Esophagus (tissue), 2 donors: ENCODE data around the gene SCGB1C1. TPM values are rescaled to one million over a fixed set of nuclear protein-coding genes. Genes with fewer than 3 reads are reported as not detected.

Experiments
- H3K27ac ChIP-seq, 2 donors: one replicate each; pipeline ENCODE4 v1.5.1; 2013; ENCODE audit warnings: low read depth in 2 of 2, mild to moderate bottlenecking in 2 of 2, inconsistent platforms in 1 of 2, low read length in 1 of 2, moderate library complexity in 1 of 2
- H3K27me3 ChIP-seq, 2 donors: one replicate each; pipeline ENCODE4 v1.6.1; 2013; ENCODE audit warnings: low read length in 2 of 2, control low read depth in 1 of 2, mild to moderate bottlenecking in 1 of 2; ENCODE audit not compliant: insufficient read depth in 2 of 2, control insufficient read depth in 1 of 2
- H3K36me3 ChIP-seq, 2 donors: one replicate each; pipeline ENCODE4 v1.6.1; 2013; ENCODE audit warnings: low read length in 1 of 2; ENCODE audit not compliant: control insufficient read depth in 2 of 2, insufficient read depth in 2 of 2
- H3K4me1 ChIP-seq, 2 donors: one replicate each; pipeline ENCODE4 v1.6.1; 2013; ENCODE audit warnings: low read length in 1 of 2; ENCODE audit not compliant: control insufficient read depth in 2 of 2, insufficient read depth in 2 of 2
- H3K4me3 ChIP-seq, 2 donors: one replicate each; pipeline ENCODE4 v1.5.1; 2013; ENCODE audit warnings: low read length in 2 of 2, mild to moderate bottlenecking in 2 of 2, low read depth in 1 of 2, moderate library complexity in 1 of 2
- H3K9me3 ChIP-seq, 2 donors: one replicate each; pipeline ENCODE4 v1.6.1; 2013; ENCODE audit warnings: mild to moderate bottlenecking in 2 of 2, low read depth in 1 of 2, low read length in 1 of 2, moderate library complexity in 1 of 2; ENCODE audit not compliant: control insufficient read depth in 2 of 2, insufficient read depth in 1 of 2
- WGBS, 2 donors: extraction: QIAGEN DNeasy Blood & Tissue Kit; methylation state at CpG; one replicate each; pipeline ENCODE4 v1.1.7; 2013; 5-methylcytosine and 5-hydroxymethylcytosine counted together
- polyA plus RNA-seq, 2 donors: library from polyadenylated mRNA; stranded (reverse); fragments of 200-250 nt; gene quantifications; one replicate each; pipeline ENCODE4 v1.2.3, GENCODE V29; 2013
- donor health status: healthy with polysubstance abuse.
- donor health status: Bipolar disorder and iron deficiency.

The SCGB1C1 gene
- polyA plus RNA-seq, 2 donors: not detected

DNA sequence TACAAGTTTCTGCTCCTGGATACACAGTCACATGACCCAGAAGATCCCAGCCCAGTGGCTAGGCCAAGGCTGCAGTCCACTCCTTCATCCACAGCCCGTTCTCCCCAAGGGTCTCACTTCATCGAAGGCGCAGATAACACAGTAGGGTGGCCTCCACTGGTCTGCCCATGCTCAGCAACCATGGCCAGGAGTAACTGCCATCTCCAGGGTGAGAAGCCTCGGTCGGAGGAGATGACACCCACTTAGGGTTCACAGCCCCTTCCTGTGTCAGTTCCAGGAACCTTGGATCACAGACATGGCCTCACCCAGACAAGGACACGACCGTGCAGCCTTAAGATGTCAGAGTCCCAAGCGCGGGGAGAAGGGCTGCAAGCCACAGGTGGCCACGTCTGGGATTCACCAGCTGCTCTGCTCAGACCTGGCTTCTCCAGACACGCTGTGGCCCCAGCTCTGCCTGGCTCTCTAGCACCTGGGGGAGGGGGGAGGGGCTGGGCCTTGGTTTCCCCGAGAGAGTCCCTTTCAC lies 11.8 kb downstream of the SCGB1C1 start:
- Histone ChIP-seq H3K4me1 (peaks cover 11 to 18% of the 10 kb centered on the region in 2 donors), H3K27ac (no peak overlapping the region), H3K36me3 (peaks cover 6 to 26% of the 10 kb centered on the region in 2 donors), H3K27me3 (no peaks in the 10 kb centered on the region), H3K9me3 (no peaks in the 10 kb centered on the region), H3K4me3 (no peak overlapping the region)
- 84 to 86% methylated on average over 12 of the region's 12 CpGs for WGBS, 2 donors

DNA sequence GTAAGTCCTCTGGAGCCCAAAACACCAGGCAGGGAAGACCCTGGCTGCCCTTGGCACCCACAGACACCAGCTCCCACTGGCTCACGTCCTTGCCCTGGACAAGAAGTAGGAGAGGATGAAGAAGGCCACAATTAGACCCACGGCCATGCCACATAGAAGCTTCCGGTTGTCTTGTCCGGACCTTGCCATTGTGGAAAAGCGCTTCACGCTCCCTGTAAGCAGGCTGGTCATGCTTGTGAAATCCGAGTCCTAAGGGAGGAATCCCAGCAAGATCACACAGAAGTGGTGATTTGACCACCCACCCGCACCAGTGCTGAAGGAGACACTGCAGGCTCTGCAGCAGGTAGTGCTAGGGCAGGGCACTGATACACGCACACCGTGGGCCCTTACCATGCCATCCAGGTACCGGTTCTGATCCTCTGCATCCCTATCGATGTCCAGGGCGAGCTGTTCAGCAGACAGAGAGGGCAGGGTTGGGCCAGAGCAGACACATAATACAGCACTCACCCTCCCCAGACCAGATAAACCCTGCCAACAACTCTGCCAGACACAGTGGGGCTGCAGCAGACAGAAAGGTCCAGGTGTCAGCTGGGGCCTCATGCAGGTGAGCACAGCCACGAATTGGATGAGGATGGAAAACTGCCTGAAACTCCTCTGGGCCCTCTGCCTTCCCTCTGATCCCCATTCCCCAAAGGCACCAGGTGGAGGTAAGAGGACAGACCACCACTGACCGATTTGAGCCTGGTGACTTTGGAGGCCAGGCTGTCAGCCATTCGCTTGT lies 12.5 kb downstream of the SCGB1C1 start:
- Histone ChIP-seq H3K27me3 (no peaks in the 10 kb centered on the region), H3K9me3 (no peaks in the 10 kb centered on the region), H3K4me3 (no peak overlapping the region), H3K27ac (no peak overlapping the region), H3K36me3 (peaks cover 6 to 31% of the 10 kb centered on the region in 2 donors), H3K4me1 (peaks cover 12 to 23% of the 10 kb centered on the region in 2 donors)
- WGBS, 2 donors: 90 to 91% methylated on average over 16 of the region's 16 CpGs

DNA sequence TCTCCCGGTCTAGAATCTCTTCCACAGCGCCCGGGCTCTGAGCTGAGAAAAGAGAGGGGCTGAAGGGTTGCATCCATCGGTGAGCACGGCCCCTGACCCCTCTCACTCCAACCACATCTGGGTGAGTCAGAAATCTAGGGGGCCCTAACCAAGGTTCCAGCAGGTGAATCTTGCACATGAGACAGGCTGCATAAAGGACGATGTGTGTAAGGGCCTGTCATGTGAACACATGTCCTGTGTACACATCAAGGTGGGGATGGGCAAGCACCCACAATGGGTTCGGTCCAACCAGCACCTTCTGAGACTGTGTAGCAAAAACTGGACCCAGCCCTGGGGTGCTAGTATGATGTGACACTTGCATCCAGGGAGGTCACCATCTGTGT lies 13.1 kb downstream of the SCGB1C1 start:
- Histone ChIP-seq H3K36me3 (peaks cover 6 to 36% of the 10 kb centered on the region in 2 donors), H3K4me3 (peak overlapping the region; percentile 78 to 92), H3K27me3 (no peaks in the 10 kb centered on the region), H3K4me1 (peaks cover 12 to 23% of the 10 kb centered on the region in 2 donors), H3K27ac (no peak overlapping the region), H3K9me3 (no peaks in the 10 kb centered on the region)
- WGBS, 2 donors: 71 to 74% methylated on average over 7 of the region's 7 CpGs

- WGBS, 2 donors: 1 to 2% methylated on average over 36 to 39 of the region's 39 CpGs
- Histone ChIP-seq H3K4me3 (peak overlapping the region; percentile 78 to 92), H3K36me3 (peaks cover 8 to 43% of the 10 kb centered on the region in 2 donors), H3K27me3 (no peaks in the 10 kb centered on the region), H3K4me1 (peaks cover 12 to 23% of the 10 kb centered on the region in 2 donors), H3K9me3 (no peaks in the 10 kb centered on the region), H3K27ac (peak overlapping the region; percentile 97 to 100)
Observed at GRCh38 chr11:206526-207207, 13.8 kb downstream of the SCGB1C1 start.

DNA sequence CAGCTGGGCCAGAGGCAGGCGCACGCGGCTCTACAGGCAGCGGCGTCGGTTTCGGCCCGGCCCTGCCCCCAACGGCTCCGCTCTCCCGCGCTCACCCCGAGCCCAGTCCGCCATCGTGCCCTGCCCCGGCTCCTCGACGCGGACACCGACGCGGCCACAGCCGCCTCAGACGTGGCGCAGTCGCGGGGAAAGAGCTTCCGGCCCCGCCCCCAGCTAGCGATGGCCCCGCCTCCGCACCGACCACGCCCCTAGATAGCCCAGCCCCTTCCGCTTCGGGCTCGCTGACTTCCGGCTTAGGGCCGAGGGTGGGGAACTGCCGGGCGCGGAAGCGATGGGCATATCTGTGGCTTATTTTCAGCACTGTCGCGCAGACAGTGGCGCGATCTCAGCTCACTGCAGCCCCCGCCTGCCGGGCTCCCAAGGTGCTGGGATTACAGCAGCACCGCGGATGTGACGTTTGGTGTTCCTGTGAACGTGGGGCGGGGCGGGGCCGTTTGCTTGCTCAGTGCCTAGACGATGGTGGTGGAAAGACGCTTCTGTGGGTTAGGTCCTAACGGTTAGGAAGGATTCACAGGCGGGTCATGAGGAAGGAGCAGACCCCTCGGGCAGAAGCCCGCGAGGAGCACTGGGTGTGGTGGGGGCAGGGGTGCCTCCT lies 14.5 kb downstream of the SCGB1C1 start, which contains the start of the genes BET1L and RIC8A:
Gene BET1L (minus strand): TSS at position 192 of the 655 bp plus-strand sequence. CDS start 78 bp downstream, at position 114.
Gene RIC8A (plus strand): TSS at position 501 of the 655 bp plus-strand sequence. CDS start 1,147 bp downstream, outside the sequence.
- H3K27ac ChIP-seq: peak within 1 kb of the TSS; percentile 97 to 100
- peak within 1 kb of the TSS; percentile 78 to 92 for H3K4me3 ChIP-seq
- H3K9me3 ChIP-seq: no peaks in the 10 kb centered on the region
- no peaks in the 10 kb centered on the region for H3K27me3 ChIP-seq
- peaks cover 12 to 48% of the 10 kb centered on the region in 2 donors for H3K36me3 ChIP-seq
- WGBS, 2 donors: 0% methylated on average over 63 of the region's 63 CpGs
- H3K4me1 ChIP-seq: peaks cover 12 to 23% of the 10 kb centered on the region in 2 donors

DNA sequence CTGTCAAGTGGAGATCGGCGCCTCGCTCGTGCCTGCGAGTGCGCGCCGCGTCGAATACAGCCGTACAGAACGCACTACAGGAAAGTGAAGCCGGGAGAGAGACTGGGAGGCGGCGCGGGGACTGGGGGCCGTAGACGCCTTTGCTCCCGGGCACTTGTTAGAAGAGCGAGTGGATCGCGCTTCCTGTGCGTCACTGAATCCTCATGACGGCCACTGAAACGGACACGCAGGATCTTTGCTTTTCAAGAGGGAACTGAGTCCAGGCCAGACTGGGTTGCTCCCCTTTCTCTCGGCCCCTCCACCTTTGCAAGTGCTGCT lies 14.9 kb downstream of the SCGB1C1 start:
- WGBS, 2 donors: 0% methylated on average over 27 of the region's 27 CpGs
- H3K9me3 ChIP-seq: no peaks in the 10 kb centered on the region
- peaks cover 12 to 25% of the 10 kb centered on the region in 2 donors for H3K4me1 ChIP-seq
- no peaks in the 10 kb centered on the region for H3K27me3 ChIP-seq
- H3K4me3 ChIP-seq: peak overlapping the region; percentile 78 to 92
- peak overlapping the region; percentile 97 to 100 for H3K27ac ChIP-seq
- peaks cover 13 to 53% of the 10 kb centered on the region in 2 donors for H3K36me3 ChIP-seq

- H3K9me3 ChIP-seq: no peaks in the 10 kb centered on the region
- 0% methylated on average over 57 of the region's 57 CpGs for WGBS, 2 donors
- H3K36me3 ChIP-seq: peaks cover 15 to 55% of the 10 kb centered on the region in 2 donors
- H3K4me1 ChIP-seq: peaks cover 10 to 25% of the 10 kb centered on the region in 2 donors
- H3K27me3 ChIP-seq: no peaks in the 10 kb centered on the region
- peak overlapping the region; percentile 97 to 100 for H3K27ac ChIP-seq
- peak overlapping the region; percentile 78 to 92 for H3K4me3 ChIP-seq
Observed at GRCh38 chr11:208181-208916, 15.5 kb downstream of the SCGB1C1 start.

DNA sequence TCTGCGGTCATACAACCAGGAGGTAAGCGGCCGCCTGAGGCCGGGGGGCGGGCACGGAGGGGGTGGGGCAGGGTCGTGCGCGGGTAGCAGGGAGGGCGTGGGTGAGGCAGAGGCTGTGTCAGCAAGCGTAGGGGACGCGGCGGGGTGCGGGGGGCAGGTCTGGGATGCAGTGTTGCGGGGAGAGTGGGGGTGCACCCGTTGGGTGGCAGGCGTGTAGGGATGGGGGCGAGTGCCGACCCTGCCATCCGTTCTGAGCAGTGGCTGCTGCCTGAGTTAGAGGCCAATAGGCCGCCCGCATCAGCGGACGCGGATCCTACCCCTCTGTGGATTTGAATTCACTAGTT lies 16.0 kb downstream of the SCGB1C1 start:
- Histone ChIP-seq H3K27me3 (no peaks in the 10 kb centered on the region), H3K4me1 (peaks cover 8 to 25% of the 10 kb centered on the region in 2 donors), H3K36me3 (peaks cover 18 to 52% of the 10 kb centered on the region in 2 donors), H3K9me3 (no peaks in the 10 kb centered on the region), H3K4me3 (peak overlapping the region; percentile 78 to 92), H3K27ac (peak overlapping the region; percentile 97 to 100)
- 1% methylated on average over 24 to 26 of the region's 26 CpGs for WGBS, 2 donors
